Activated B cell treated with CpG ODN at 0.5 μM for 24 hours (primary cell): ENCODE results near the gene DKK3. TPM values are rescaled to one million over a fixed set of nuclear protein-coding genes. Genes with fewer than 3 reads are reported as not detected.

Experiments used
- ATAC-seq: fragments of 200-7000 bp; cut with Tn5 transposase; one replicate; pipeline ENCODE4 v1.10.0; 2021; ENCODE audit warnings: low read depth, mild to moderate bottlenecking, moderate library complexity
- CTCF ChIA-PET: fragments of 350-600 bp; sonication (Branson Sonifier 250); formaldehyde crosslinking; loops from one replicate; lab custom pipeline; 2021; ENCODE audit warnings: antibody characterized with exemption; lab: Charles Lee
- POLR2A ChIA-PET: fragments of 350-600 bp; sonication (Branson Sonifier 250); formaldehyde crosslinking; loops from one replicate; lab custom pipeline; 2021; ENCODE audit warnings: antibody characterized with exemption; lab: Charles Lee
- DNase-seq: peaks from one replicate; pipeline ENCODE4 v3.0.0; 2022
- H3K27ac Mint-ChIP-seq: one replicate; pipeline ENCODE4 v1.8.0; 2020; ENCODE audit warnings: mixed read lengths
- H3K27me3 Mint-ChIP-seq: one replicate; pipeline ENCODE4 v1.8.0; 2021; ENCODE audit warnings: mixed read lengths
- H3K36me3 Mint-ChIP-seq: one replicate; pipeline ENCODE4 v1.8.0; 2021; ENCODE audit warnings: low read depth, mixed read lengths
- H3K4me1 Mint-ChIP-seq: one replicate; pipeline ENCODE4 v1.8.0; 2021; ENCODE audit warnings: mixed read lengths
- H3K4me3 Mint-ChIP-seq: one replicate; pipeline ENCODE4 v1.8.0; 2020; ENCODE audit warnings: mild to moderate bottlenecking, mixed read lengths
- H3K9me3 Mint-ChIP-seq: one replicate; pipeline ENCODE4 v1.8.0; 2020; ENCODE audit warnings: mixed read lengths
- intact Hi-C: fragments of 100-400 bp; cut with micrococcal nuclease; formaldehyde crosslinking; loops from one replicate; pipeline ENCODE4 v1.15.1; 2024
- total RNA-seq: library from RNA; stranded (reverse); gene quantifications from 2 replicates; pipeline ENCODE4 v1.2.3, GENCODE V29; 2022
- TF ChIP-seq, protein P1 (sequence below): fragments of 200-600 bp; IDR thresholded peaks from one replicate; pipeline ENCODE4 v1.8.0; 2022; ENCODE audit warnings: antibody characterized with exemption, mild to moderate bottlenecking

DKK3 gene
- total RNA-seq, 1 donor from 2014 or later = not detected

DNA sequence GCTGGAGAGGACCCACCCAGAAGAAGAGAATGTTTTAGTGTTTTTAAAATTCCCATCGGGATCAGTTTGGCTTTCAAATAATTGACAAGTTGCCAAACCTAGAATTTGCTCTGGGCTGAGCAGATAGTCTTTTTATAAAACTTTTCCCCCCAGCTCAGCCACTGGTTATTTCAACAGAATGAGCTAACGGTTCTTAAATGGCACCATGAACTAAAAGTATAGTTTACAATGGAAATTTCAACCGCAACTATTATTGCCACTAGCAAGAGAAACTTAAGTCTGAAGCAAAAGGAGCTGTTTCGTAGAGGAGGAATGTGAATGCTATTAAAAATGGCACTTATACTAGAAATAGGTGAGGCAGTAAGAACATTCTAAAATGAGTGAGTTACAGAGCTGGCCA is 3.4 kb downstream of the DKK3 start:
- H3K4me3 Mint-ChIP-seq = no peak overlapping the region
- no peaks in the 10 kb centered on the region for H3K9me3 Mint-ChIP-seq
- no peak overlapping the region for H3K27ac Mint-ChIP-seq
- ATAC-seq (no peak), DNase-seq (no peak)
- ChIA-PET POLR2A (no interaction called here), CTCF (no interaction called here)
- peaks cover 39% of the 10 kb centered on the region for H3K27me3 Mint-ChIP-seq
- TF ChIP-seq, protein P1, sequence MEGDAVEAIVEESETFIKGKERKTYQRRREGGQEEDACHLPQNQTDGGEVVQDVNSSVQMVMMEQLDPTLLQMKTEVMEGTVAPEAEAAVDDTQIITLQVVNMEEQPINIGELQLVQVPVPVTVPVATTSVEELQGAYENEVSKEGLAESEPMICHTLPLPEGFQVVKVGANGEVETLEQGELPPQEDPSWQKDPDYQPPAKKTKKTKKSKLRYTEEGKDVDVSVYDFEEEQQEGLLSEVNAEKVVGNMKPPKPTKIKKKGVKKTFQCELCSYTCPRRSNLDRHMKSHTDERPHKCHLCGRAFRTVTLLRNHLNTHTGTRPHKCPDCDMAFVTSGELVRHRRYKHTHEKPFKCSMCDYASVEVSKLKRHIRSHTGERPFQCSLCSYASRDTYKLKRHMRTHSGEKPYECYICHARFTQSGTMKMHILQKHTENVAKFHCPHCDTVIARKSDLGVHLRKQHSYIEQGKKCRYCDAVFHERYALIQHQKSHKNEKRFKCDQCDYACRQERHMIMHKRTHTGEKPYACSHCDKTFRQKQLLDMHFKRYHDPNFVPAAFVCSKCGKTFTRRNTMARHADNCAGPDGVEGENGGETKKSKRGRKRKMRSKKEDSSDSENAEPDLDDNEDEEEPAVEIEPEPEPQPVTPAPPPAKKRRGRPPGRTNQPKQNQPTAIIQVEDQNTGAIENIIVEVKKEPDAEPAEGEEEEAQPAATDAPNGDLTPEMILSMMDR = no peak
- intact Hi-C loops = no loop called here
- H3K4me1 Mint-ChIP-seq = peaks cover 6% of the 10 kb centered on the region
- no peaks in the 10 kb centered on the region for H3K36me3 Mint-ChIP-seq

DNA sequence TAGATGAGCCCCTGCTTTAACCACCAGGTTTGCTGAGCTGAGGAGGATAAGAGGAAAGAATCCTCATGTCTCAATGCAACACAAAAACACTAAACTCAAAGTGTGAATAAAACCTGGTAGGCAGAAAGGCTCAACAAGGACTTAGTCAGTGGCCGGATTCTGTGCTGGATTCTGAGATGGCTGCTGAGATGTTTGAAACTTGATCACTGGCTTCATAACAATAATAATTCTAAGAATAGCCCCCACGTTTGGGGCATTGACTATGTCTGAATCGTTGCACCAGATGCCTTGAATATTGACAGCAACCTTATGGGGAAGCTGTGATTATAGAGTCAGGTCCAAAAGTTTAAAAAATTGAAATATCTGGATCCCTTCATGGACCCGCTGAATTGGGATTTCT is 4.6 kb downstream of the DKK3 start:
- ATAC-seq (no peak), DNase-seq (no peak)
- Mint-ChIP-seq H3K9me3 (no peaks in the 10 kb centered on the region), H3K4me3 (no peak overlapping the region), H3K27ac (no peak overlapping the region), H3K4me1 (peaks cover 2% of the 10 kb centered on the region), H3K36me3 (no peaks in the 10 kb centered on the region), H3K27me3 (peaks cover 31% of the 10 kb centered on the region)
- ChIA-PET CTCF (no interaction called here), POLR2A (no interaction called here)
- intact Hi-C loops = no loop called here
- TF ChIP-seq, protein P1 = no peak

DNA sequence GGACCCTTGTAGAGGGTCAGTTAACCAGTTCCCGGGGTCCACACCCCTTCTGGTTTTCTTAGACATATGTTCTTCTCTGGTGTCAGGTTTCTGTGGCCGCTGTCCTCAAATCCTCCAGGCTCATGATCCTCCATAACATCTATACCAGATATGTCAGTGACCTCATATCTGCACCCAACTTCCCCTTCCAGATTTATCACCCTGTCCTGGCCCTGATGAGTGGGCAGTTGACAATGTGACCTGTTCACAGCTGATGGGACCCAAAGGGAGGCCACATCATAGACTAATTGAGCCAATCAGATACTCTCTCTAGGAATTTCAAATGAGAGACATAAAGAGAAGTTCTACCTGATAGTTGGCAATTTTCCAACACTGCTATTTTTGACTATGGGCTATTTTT is 5.1 kb downstream of the DKK3 start:
- ChIA-PET CTCF (no interaction called here), POLR2A (no interaction called here)
- no peak for ATAC-seq
- no peak overlapping the region for H3K27ac Mint-ChIP-seq
- intact Hi-C loops = no loop called here
- H3K4me1 Mint-ChIP-seq = peaks cover 5% of the 10 kb centered on the region
- TF ChIP-seq, protein P1 = no peak
- no peak overlapping the region for H3K4me3 Mint-ChIP-seq
- no peaks in the 10 kb centered on the region for H3K9me3 Mint-ChIP-seq
- no peaks in the 10 kb centered on the region for H3K36me3 Mint-ChIP-seq
- H3K27me3 Mint-ChIP-seq = peaks cover 29% of the 10 kb centered on the region
- DNase-seq = no peak

DNA sequence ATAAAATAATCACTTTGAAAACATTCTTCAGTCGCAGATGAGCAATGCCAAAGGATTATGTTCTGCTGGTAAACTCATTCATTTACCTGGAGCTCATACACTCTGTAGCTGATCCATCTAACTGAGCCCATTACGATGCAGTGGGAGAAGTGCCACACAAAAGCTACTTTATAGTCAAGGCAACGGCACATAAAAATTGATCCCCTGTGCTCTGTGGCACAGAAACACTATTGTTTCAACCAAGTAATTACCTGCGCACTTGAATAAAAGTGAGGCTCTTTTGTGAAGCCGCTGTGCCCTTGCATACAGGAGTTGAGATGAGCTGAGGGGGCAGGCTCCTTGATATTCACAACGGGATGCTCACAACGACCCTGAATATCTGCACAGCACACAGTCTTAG is 7.2 kb downstream of the DKK3 start:
- ChIA-PET CTCF (no interaction called here), POLR2A (no interaction called here)
- DNase-seq = no peak
- Mint-ChIP-seq H3K27ac (no peak overlapping the region), H3K36me3 (no peaks in the 10 kb centered on the region), H3K4me1 (peaks cover 6% of the 10 kb centered on the region), H3K4me3 (no peak overlapping the region), H3K27me3 (peaks cover 14% of the 10 kb centered on the region), H3K9me3 (no peaks in the 10 kb centered on the region)
- ATAC-seq = no peak
- intact Hi-C loops = no loop called here
- TF ChIP-seq, protein P1 = no peak

DNA sequence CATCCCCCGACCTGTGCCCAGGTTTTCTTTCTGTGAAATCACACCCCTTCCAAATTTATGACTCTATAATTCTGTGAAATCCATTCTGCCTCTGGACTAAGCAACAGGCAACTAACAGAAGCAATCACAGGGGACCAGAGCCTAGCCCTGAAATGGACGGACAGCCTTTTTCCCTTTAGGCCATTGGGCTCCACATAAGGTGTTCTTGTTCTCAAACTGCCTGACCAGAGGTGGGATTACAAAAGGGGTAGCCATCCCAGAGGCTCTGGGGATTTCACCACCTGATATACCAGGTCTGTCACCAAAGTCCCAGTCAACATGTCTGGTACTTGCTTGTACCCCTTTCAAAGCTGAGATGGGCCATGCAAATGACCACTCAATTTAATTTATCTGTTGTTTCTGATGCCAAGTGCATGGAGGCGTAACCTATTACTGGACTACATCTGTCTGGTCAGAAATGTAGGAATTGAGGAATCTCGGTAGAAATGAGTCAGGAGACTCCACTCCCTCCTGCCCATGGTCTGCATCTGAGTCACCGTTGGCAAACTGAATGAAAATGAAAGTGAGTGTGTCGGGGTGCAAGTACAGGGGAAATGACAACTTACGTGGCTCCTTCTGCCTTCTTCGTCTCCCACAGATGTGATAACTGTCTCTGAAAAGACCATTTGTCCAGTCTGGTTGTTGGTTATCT is 10.2 kb downstream of the DKK3 start:
- DNase-seq = no peak
- no peaks in the 10 kb centered on the region for H3K9me3 Mint-ChIP-seq

More for the DNA sequence above, 10.2 kb downstream of the DKK3 start:
- TF ChIP-seq, protein P1 = no peak
- Mint-ChIP-seq H3K4me1 (peaks cover 6% of the 10 kb centered on the region), H3K4me3 (no peak overlapping the region), H3K27me3 (peaks cover 9% of the 10 kb centered on the region), H3K27ac (no peak overlapping the region), H3K36me3 (no peaks in the 10 kb centered on the region)
- intact Hi-C loops = no loop called here
- CTCF ChIA-PET = no interaction called here
- POLR2A ChIA-PET = no interaction called here
- ATAC-seq = no peak
